ENCODE results near the gene FBXW8. TPM values are rescaled to one million over a fixed set of nuclear protein-coding genes. Genes with fewer than 3 reads are reported as not detected.

Gene FBXW8
- total and polyA plus RNA-seq, 2 donors (not counting 1 experiment from before 2014, with no cell fraction given): 12.1 to 23.5 TPM

DNA sequence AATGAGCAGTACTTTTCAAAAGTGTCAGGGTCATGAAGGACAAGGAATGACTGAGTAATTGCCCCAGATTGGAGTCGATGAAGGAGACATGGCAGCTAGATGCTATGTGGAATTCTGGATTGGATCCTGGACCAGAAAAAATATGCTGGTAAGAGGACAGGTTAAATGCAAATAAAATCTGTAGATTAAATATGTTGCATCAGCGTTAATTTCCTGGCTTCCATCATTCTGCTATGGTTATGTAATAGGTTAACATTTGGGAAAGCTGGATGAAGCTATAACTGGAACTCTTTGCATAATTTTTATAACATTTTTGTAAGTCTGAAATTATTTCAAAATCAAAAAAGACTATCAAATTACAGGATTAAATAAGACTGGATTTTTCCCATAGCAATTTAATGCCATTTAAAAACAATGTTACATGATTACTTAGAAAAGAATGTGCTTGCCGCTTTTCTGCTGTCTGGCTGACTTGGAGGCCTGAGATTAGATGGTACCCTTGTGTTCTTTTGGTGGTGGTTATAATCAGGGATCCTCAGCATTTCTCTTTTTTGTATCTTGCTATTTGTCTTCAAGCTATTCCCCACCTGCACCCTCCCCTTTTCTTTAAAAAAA, 65.1 kb downstream of the FBXW8 start:
- ATAC-seq (ENCODE audit: low read depth) (no peak), DNase-seq (no peak)
- H3K4me3 ChIP-seq (ENCODE audit: control extremely low read depth in 1 of 5, extremely low read depth in 1 of 5, insufficient read depth in 1 of 5, low read depth in 2 of 5, low read length in 4 of 5): no peak overlapping the region
- H3K4me1 ChIP-seq (ENCODE audit: control insufficient read depth in 2 of 2, insufficient read depth in 2 of 2, low read length in 2 of 2): peaks cover 16 to 18% of the 10 kb centered on the region in 2 donors
- H3K27me3 ChIP-seq (replicated peaks in 1 of 4; ENCODE audit: control extremely low read depth in 1 of 4, control insufficient read depth in 3 of 4, insufficient read depth in 4 of 4, low read length in 3 of 4): no peaks in the 10 kb centered on the region
- no peak overlapping the region for H3K27ac ChIP-seq (ENCODE audit: low read length in 2 of 2)
- H3K4me2 ChIP-seq (replicated peaks; ENCODE audit: low read depth, low read length, poor library complexity, severe bottlenecking): no peak overlapping the region
- intact Hi-C loops (cut with micrococcal nuclease): no loop called here
- H3K9me3 ChIP-seq (ENCODE audit: control extremely low read depth in 1 of 3, control insufficient read depth in 2 of 3, insufficient read depth in 1 of 3, low read length in 2 of 3): no peaks in the 10 kb centered on the region
- peaks cover 0 to 7% of the 10 kb centered on the region in 2 experiments for H3K36me3 ChIP-seq (replicated peaks in 1 of 2; ENCODE audit: control extremely low read depth in 1 of 2, control insufficient read depth in 1 of 2, extremely low read depth in 1 of 2, insufficient read depth in 2 of 2, low read length in 1 of 2)
- H2AFZ ChIP-seq (ENCODE audit: insufficient read depth, low read depth, low read length, poor library complexity, severe bottlenecking): no peak overlapping the region
- POLR2A ChIA-PET: no interaction called here
- CTCF ChIA-PET: no interaction called here
- no peaks in the 10 kb centered on the region for H3K9me3 Mint-ChIP-seq (ENCODE audit: insufficient read depth)
- no peaks in the 10 kb centered on the region for H3K27me3 Mint-ChIP-seq
- no peak for TF ChIP-seq EZH2 (IDR thresholded peaks at IDR 0.05; ENCODE audit: borderline replicate concordance, insufficient read depth, low read depth, low read length, poor library complexity, severe bottlenecking)
- TF ChIP-seq, protein P1, sequence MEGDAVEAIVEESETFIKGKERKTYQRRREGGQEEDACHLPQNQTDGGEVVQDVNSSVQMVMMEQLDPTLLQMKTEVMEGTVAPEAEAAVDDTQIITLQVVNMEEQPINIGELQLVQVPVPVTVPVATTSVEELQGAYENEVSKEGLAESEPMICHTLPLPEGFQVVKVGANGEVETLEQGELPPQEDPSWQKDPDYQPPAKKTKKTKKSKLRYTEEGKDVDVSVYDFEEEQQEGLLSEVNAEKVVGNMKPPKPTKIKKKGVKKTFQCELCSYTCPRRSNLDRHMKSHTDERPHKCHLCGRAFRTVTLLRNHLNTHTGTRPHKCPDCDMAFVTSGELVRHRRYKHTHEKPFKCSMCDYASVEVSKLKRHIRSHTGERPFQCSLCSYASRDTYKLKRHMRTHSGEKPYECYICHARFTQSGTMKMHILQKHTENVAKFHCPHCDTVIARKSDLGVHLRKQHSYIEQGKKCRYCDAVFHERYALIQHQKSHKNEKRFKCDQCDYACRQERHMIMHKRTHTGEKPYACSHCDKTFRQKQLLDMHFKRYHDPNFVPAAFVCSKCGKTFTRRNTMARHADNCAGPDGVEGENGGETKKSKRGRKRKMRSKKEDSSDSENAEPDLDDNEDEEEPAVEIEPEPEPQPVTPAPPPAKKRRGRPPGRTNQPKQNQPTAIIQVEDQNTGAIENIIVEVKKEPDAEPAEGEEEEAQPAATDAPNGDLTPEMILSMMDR (IDR thresholded peaks at IDR 0.05): no peak
- no peaks in the 10 kb centered on the region for H3K79me2 ChIP-seq (ENCODE audit: control insufficient read depth, insufficient read depth, low read length)
- no peak overlapping the region for H3K27ac Mint-ChIP-seq
- peaks cover 32% of the 10 kb centered on the region for H3K4me1 Mint-ChIP-seq
- 100% methylated on average over 1 of the region's 3 CpGs for WGBS (ENCODE audit: insufficient coverage)
- H3K4me3 Mint-ChIP-seq: no peak overlapping the region
- no peak overlapping the region for H3K9ac ChIP-seq (ENCODE audit: low read length)
- no peaks in the 10 kb centered on the region for H4K20me1 ChIP-seq (ENCODE audit: control insufficient read depth, insufficient read depth, low read length, poor library complexity, severe bottlenecking)
